GM12874 (cell line): ENCODE results near the gene FBXO10.

Experiments used
- TF ChIP-seq, protein P1 (sequence below): IDR thresholded peaks from 2 replicates; pipeline ENCODE4 v1.5.1; 2011; ENCODE audit warnings: low read depth, mild to moderate bottlenecking, control low read depth, low read length, moderate library complexity; ENCODE audit not compliant: insufficient read depth

Gene FBXO10

DNA sequence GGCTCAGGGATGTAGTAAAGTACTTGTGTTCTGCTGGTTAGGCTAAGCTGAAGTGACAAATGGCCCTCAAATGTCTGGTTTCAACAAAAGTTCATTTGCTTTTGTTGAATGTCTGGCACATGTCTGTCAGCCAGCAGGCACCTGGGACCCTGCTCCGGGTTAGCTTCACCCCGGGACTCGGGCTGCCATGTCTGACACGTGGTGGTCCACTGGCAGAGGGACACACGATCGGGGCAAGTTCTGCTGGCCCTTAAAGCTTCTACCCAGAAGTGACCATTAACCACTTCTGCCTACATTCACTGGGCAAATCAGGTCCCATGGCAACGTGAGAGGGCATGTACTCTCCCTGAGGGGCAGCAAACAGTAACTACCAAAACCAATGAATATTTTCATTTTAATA, 66.6 kb downstream of the FBXO10 start:
- TF ChIP-seq, protein P1, sequence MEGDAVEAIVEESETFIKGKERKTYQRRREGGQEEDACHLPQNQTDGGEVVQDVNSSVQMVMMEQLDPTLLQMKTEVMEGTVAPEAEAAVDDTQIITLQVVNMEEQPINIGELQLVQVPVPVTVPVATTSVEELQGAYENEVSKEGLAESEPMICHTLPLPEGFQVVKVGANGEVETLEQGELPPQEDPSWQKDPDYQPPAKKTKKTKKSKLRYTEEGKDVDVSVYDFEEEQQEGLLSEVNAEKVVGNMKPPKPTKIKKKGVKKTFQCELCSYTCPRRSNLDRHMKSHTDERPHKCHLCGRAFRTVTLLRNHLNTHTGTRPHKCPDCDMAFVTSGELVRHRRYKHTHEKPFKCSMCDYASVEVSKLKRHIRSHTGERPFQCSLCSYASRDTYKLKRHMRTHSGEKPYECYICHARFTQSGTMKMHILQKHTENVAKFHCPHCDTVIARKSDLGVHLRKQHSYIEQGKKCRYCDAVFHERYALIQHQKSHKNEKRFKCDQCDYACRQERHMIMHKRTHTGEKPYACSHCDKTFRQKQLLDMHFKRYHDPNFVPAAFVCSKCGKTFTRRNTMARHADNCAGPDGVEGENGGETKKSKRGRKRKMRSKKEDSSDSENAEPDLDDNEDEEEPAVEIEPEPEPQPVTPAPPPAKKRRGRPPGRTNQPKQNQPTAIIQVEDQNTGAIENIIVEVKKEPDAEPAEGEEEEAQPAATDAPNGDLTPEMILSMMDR = no peak

DNA sequence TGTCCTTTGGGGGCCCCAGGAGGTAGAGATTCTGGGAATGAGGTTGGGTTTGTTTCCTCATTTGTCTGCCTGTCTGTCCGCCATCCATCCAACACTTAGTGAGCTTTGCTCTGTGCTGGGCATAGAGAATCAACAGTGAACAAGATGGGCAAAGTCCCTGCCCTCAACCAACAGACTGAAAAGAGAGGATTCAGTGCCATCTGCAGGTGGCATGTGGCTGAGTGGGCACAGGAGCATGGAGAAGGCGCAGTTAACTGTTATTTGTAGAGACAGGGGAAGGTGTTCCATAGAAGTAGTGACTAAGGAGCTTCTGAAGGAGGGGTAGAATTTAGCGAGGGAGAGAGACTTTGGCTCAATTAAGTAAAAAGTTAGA, 67.4 kb downstream of the FBXO10 start:
- TF ChIP-seq, protein P1 = no peak

DNA sequence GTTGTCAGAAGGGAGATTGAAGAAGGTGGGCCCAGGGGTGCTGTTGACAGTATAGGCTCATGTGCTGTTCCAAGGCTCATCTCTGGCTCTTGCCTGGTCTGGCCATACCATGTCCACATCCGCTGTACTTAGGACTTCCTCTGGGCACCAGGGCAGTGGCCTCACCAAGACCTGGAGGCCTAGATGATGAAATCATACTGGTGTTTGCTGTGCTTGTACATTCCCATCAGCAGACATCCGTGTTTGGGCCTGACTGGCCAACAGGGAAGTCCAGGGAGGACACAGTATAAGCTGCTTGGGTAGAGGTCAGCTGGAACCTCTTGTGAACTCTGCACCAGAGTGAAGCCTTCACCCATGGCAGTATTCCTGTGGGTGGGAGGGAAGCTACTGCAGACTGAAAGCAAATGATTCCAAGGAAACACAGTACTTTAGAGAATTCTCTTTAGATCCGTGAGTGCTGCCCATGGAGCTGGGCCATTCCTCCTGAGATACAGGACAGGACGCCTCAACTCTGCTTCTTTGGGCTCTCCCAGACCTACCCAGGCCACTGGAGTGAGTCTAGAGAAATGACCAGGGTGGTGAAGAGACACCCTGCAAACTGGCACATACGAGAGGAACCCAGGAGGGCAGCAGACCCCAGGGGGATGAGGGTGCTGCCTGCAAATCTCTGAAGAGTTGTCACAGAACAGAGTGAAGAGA, 67.9 kb downstream of the FBXO10 start:
- TF ChIP-seq, protein P1 = no peak

DNA sequence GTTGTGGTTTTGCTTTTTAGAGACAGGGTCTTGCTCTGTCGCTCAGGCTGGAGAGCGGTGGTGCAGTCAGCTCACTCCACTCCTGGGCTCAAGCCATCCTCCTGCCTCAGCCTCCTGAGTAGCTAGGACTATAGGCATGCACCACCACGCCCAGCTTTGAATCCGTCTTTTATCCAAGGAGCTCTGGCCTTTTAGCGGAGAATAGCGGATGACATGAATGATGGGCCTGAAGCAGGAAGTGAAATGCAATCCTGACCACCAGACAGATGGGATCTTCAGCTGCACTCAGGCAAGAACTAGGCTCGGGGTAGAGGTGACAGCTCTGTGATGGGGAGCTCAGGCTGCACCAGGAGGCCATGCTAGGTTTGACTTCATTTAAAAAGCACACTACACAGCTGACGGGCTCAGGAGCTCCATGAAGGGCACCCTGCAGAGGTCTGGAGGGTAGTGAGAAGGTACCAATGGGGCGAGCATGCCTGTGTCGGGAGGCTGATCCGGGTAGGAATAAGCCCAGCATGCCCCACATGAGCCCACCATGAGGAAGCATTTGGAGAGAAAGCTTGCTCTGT, 68.5 kb downstream of the FBXO10 start:
- TF ChIP-seq, protein P1 = no peak

DNA sequence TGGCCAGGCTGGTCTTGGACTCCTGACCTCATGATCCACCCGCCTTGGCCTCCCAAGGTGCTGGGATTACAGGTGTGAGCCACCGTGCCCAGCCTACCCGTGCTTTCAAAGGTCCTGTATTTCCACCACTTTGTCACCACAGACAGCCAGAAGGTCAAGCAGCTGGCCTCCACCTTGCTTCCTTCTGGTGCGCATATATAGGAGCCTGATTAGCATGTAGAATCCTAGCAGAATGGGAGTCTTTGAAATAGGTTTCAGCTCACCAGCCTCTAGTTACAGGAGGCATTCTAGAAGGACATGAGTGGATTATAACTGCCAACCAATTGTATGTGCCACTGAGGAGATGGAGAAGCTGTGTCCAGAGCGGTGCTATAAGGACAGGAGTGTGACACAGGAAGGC, 71.6 kb downstream of the FBXO10 start:
- TF ChIP-seq, protein P1 = no peak

GRCh38 chr9:37503736-37504135, 72.4 kb downstream of the FBXO10 start:
- TF ChIP-seq, protein P1 = no peak

DNA sequence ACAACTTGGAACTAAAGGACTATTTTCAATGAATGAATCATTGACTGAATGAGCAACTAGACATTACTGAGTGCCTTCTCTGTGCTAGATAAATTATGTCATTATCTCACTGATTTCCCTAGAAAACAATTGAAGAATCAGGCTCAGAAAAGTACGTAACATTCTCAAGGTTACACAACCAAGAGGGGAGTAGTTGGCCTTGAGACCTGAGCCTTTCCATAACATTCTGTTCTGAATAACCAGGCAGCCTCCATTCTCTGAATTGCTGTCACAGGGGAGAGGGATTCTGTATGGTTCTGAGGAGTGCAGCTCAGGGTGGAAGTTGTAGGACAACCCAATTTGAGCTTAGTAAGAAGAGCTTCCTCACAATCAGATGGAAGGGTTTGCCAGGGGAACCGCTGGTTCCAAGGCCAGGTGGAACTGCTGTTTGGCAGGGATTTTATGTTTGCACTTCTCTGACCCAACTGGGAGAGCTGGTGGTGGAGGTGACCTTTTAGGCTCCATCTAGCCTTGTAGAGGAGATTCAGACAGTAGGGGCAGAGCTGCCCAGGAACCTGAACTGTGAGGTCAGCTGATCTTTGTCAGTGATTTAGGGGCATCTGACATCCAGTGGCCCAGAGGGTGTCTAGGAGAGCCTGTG, 74.1 kb downstream of the FBXO10 start:
- TF ChIP-seq, protein P1 = no peak
